Gastrocnemius medialis (tissue), 4 donors: ENCODE results near the gene GRIK3. TPM values are rescaled to one million over a fixed set of nuclear protein-coding genes. Genes with fewer than 3 reads are reported as not detected.
A peak's percentile ranks its signal among the peaks of the same experiment; 100 is the strongest.

ENCODE experiments used
- ATAC-seq, 2 donors: fragments of 150-250 bp; one replicate each; pipeline ENCODE4 v1.9.1; 2016
- DNase-seq, 2 donors: peaks; one replicate each; pipeline ENCODE4 v3.0.0-alpha.2; 2019
- H3K27ac ChIP-seq, 4 donors: fragments of 200-600 bp; sonication (generic); 1 replicate in 1 of 4; 2 replicates in 3 of 4; pipeline ENCODE4 v1.5.1; 2016 to 2018; ENCODE audit warnings: mild to moderate bottlenecking in 2 of 4, moderate library complexity in 1 of 4
- H3K27me3 ChIP-seq, 3 donors: fragments of 200-600 bp; sonication (generic) in 2 of 3; 1 replicate in 1 of 3; 2 replicates in 2 of 3; pipeline versions ENCODE4 v1.5.1 to v1.6.0; 2016 to 2019; ENCODE audit warnings: mild to moderate bottlenecking in 1 of 3, moderate library complexity in 1 of 3
- H3K36me3 ChIP-seq, 2 donors: fragments of 200-600 bp; sonication (generic) in 1 of 2; one replicate each; pipeline ENCODE4 v1.5.1; 2017 to 2018
- H3K4me1 ChIP-seq, 2 donors: fragments of 200-600 bp; sonication (generic) in 1 of 2; one replicate each; pipeline ENCODE4 v1.5.1; 2016 to 2017; ENCODE audit warnings: mild to moderate bottlenecking in 2 of 2
- H3K4me3 ChIP-seq, 4 donors: fragments of 200-600 bp; sonication (generic) in 3 of 4; 1 replicate in 1 of 4; 2 replicates in 3 of 4; pipeline ENCODE4 v1.5.1; 2016 to 2019; ENCODE audit warnings: mild to moderate bottlenecking in 2 of 4
- H3K9me3 ChIP-seq, 3 donors: fragments of 200-600 bp; sonication (generic) in 2 of 3; 1 replicate in 1 of 3; 2 replicates in 2 of 3; pipeline ENCODE4 v1.5.1; 2016 to 2019
- CTCF ChIP-seq, 5 experiments: fragments of 450-650 bp in 3 of 5; fragments of 200-600 bp in 2 of 5; sonication (generic) in 2 of 5; IDR thresholded peaks in 4 of 5; conservative IDR thresholded peaks in 1 of 5; 1 replicate in 4 of 5; 2 replicates in 1 of 5; pipeline ENCODE4 v1.5.1; 2016 to 2019; ENCODE audit warnings: antibody characterized with exemption in 5 of 5, mild to moderate bottlenecking in 3 of 5, moderate library complexity in 3 of 5
- POLR2A ChIP-seq, 2 donors: fragments of 450-650 bp; IDR thresholded peaks; one replicate each; pipeline ENCODE4 v1.6.1; 2017; ENCODE audit warnings: antibody characterized with exemption in 2 of 2, mild to moderate bottlenecking in 2 of 2, moderate library complexity in 2 of 2
- in situ Hi-C, 4 donors: fragments of 200-750 bp; cut with MboI; loops; one replicate each; pipeline versions ENCODE4 v1.15.0 to v1.8.0; 2017; ENCODE audit warnings: low sequenced_read_pairs in 4 of 4
- intact Hi-C: fragments of 100-400 bp; cut with DNase I; formaldehyde crosslinking; loops from one replicate; pipeline ENCODE4 v1.15.1; 2023; ENCODE audit warnings: low total_unique reads
- total RNA-seq, 4 donors: library from RNA; depleted of rRNA; stranded (reverse); fragments of >200 nt; gene quantifications; one replicate each; pipeline versions ENCODE4 v1.1.0 to v1.2.3, GENCODE V29; 2016

The GRIK3 gene
- total RNA-seq, 4 donors from 2014 or later, result 0.13 to 0.22 (median 0.13) TPM; not detected in 1

- no peaks in the 10 kb centered on the region for H3K9me3 ChIP-seq
- no peak overlapping the region for H3K4me3 ChIP-seq
- no peak for TF ChIP-seq CTCF (IDR thresholded peaks at IDR 0.05 in 4 of 5, conservative IDR thresholded peaks at IDR 0.05 in 1 of 5)
- no peak for TF ChIP-seq POLR2A (IDR thresholded peaks at IDR 0.05)
- no peak for ATAC-seq
- no peaks in the 10 kb centered on the region for H3K36me3 ChIP-seq
- in situ Hi-C loops (no loop called here), intact Hi-C loops (no loop called here)
- peaks cover 68 to 79% (median 77%) of the 10 kb centered on the region in 3 donors for H3K27me3 ChIP-seq
- peaks cover 0 to 4% of the 10 kb centered on the region in 2 donors for H3K4me1 ChIP-seq
- DNase-seq, result no peak
- H3K27ac ChIP-seq, result no peak overlapping the region
Observed at GRCh38 chr1:37037690-37038089, 3.4 kb upstream of the GRIK3 start.

- H3K4me1 ChIP-seq, result peaks cover 0 to 4% of the 10 kb centered on the region in 2 donors
- intact Hi-C loops (no loop called here), in situ Hi-C loops (no loop called here)
Observed at GRCh38 chr1:37036667-37037053, 2.3 kb upstream of the GRIK3 start.

GRCh38 chr1:37035796-37036666 is 1.7 kb upstream of the GRIK3 start:
- TF ChIP-seq POLR2A (IDR thresholded peaks at IDR 0.05) (no peak), CTCF (IDR thresholded peaks at IDR 0.05 in 4 of 5, conservative IDR thresholded peaks at IDR 0.05 in 1 of 5) (no peak)
- no peak overlapping the region for H3K4me3 ChIP-seq
- H3K27ac ChIP-seq, result no peak overlapping the region
- in situ Hi-C loops, result no loop called here
- H3K4me1 ChIP-seq, result peaks cover 0 to 4% of the 10 kb centered on the region in 2 donors
- intact Hi-C loops, result no loop called here
- DNase-seq, result no peak
- ATAC-seq, result peak in 1 of 2 donors; percentile 16
- peaks cover 76 to 91% (median 87%) of the 10 kb centered on the region in 3 donors for H3K27me3 ChIP-seq
- H3K36me3 ChIP-seq, result no peaks in the 10 kb centered on the region
- H3K9me3 ChIP-seq, result no peaks in the 10 kb centered on the region

More at GRCh38 chr1:37036667-37037053, 2.3 kb upstream of the GRIK3 start:
- Histone ChIP-seq H3K9me3 (no peaks in the 10 kb centered on the region), H3K4me3 (no peak overlapping the region), H3K36me3 (no peaks in the 10 kb centered on the region), H3K27ac (no peak overlapping the region), H3K27me3 (peaks cover 71 to 88% (median 84%) of the 10 kb centered on the region in 3 donors)
- TF ChIP-seq CTCF (IDR thresholded peaks at IDR 0.05 in 4 of 5, conservative IDR thresholded peaks at IDR 0.05 in 1 of 5) (no peak), POLR2A (IDR thresholded peaks at IDR 0.05) (no peak)
- no peak for DNase-seq
- no peak for ATAC-seq

- Histone ChIP-seq H3K4me3 (no peak overlapping the region), H3K4me1 (peaks cover 0 to 4% of the 10 kb centered on the region in 2 donors), H3K36me3 (no peaks in the 10 kb centered on the region), H3K9me3 (no peaks in the 10 kb centered on the region), H3K27ac (no peak overlapping the region), H3K27me3 (peaks cover 76 to 86% (median 84%) of the 10 kb centered on the region in 3 donors)
- ATAC-seq, result no peak
- no peak for TF ChIP-seq CTCF (IDR thresholded peaks at IDR 0.05 in 4 of 5, conservative IDR thresholded peaks at IDR 0.05 in 1 of 5)
- no peak for TF ChIP-seq POLR2A (IDR thresholded peaks at IDR 0.05)
- intact Hi-C loops (no loop called here), in situ Hi-C loops (no loop called here)
- no peak for DNase-seq
Observed at GRCh38 chr1:37035014-37035691, 838 bp upstream of the GRIK3 start.
